Liver (tissue), 9 donors: ENCODE results near the gene DHDDS. TPM values are rescaled to one million over a fixed set of nuclear protein-coding genes. Genes with fewer than 3 reads are reported as not detected.

Source experiments
- DNase-seq: peaks from one replicate; pipeline ENCODE4 v3.0.0-alpha.2; 2017; ENCODE audit warnings: low spot score
- H3K27ac ChIP-seq, 2 donors: one replicate each; pipeline ENCODE4 v1.7.0; 2013; ENCODE audit warnings: inconsistent platforms in 2 of 2, low read length in 2 of 2, control low read depth in 1 of 2, low read depth in 1 of 2, mild to moderate bottlenecking in 1 of 2
- H3K27me3 ChIP-seq, 4 donors: one replicate each; pipeline versions ENCODE4 v1.6.1 to v1.7.0; 2013; ENCODE audit warnings: low read length in 3 of 4, inconsistent platforms in 1 of 4, mild to moderate bottlenecking in 1 of 4, moderate library complexity in 1 of 4; ENCODE audit not compliant: control insufficient read depth in 4 of 4, insufficient read depth in 4 of 4
- H3K36me3 ChIP-seq, 4 donors: one replicate each; pipeline versions ENCODE4 v1.6.1 to v1.7.0; 2013; ENCODE audit warnings: low read length in 3 of 4, mild to moderate bottlenecking in 3 of 4, low read depth in 1 of 4, moderate library complexity in 1 of 4; ENCODE audit not compliant: control insufficient read depth in 4 of 4, insufficient read depth in 3 of 4
- H3K4me1 ChIP-seq, 4 donors: one replicate each; pipeline versions ENCODE4 v1.6.1 to v1.7.0; 2013; ENCODE audit warnings: low read length in 3 of 4, mild to moderate bottlenecking in 3 of 4, moderate library complexity in 1 of 4; ENCODE audit not compliant: control insufficient read depth in 4 of 4, insufficient read depth in 4 of 4
- H3K4me3 ChIP-seq, 3 donors: one replicate each; pipeline versions ENCODE4 v1.6.1 to v1.7.0; 2013; ENCODE audit warnings: low read length in 3 of 3, control low read depth in 1 of 3, low read depth in 1 of 3, mild to moderate bottlenecking in 1 of 3
- H3K9ac ChIP-seq, 2 donors: one replicate each; pipeline ENCODE4 v1.7.0; 2013; ENCODE audit warnings: low read length in 2 of 2, mild to moderate bottlenecking in 2 of 2, moderate library complexity in 2 of 2, control low read depth in 1 of 2, low read depth in 1 of 2
- H3K9me3 ChIP-seq, 4 donors: one replicate each; pipeline versions ENCODE4 v1.6.1 to v1.7.0; 2013; ENCODE audit warnings: low read length in 3 of 4; ENCODE audit not compliant: control insufficient read depth in 4 of 4
- CTCF ChIP-seq: fragments of 150-350 bp; IDR thresholded peaks from 2 replicates; pipeline ENCODE4 v1.5.1; 2017; ENCODE audit warnings: improper control_type of control experiment, low read depth, low read length; ENCODE audit not compliant: missing input control
- EGR1 ChIP-seq, 2 donors: IDR thresholded peaks; 2 replicates each; pipeline ENCODE4 v1.6.1; 2016 to 2018; ENCODE audit warnings: antibody characterized with exemption in 2 of 2, low read depth in 2 of 2
- FOXA1 ChIP-seq: IDR thresholded peaks from 2 replicates; pipeline ENCODE4 v1.6.1; 2016; ENCODE audit warnings: antibody characterized with exemption
- FOXA2 ChIP-seq: IDR thresholded peaks from 2 replicates; pipeline ENCODE4 v1.6.1; 2016; ENCODE audit warnings: antibody characterized with exemption
- GABPA ChIP-seq, 2 donors: IDR thresholded peaks in 1 of 2; conservative IDR thresholded peaks in 1 of 2; 2 replicates each; pipeline ENCODE4 v1.6.1; 2016; ENCODE audit warnings: antibody characterized with exemption in 2 of 2, mild to moderate bottlenecking in 1 of 2, moderate library complexity in 1 of 2
- HNF4A ChIP-seq, 2 donors: conservative IDR thresholded peaks; 2 replicates each; pipeline ENCODE4 v1.6.1; 2016; ENCODE audit warnings: antibody characterized with exemption in 2 of 2, mild to moderate bottlenecking in 2 of 2
- HNF4G ChIP-seq: IDR thresholded peaks from 2 replicates; pipeline ENCODE4 v1.6.1; 2016; ENCODE audit warnings: antibody characterized with exemption
- JUND ChIP-seq, 2 donors: IDR thresholded peaks; 2 replicates each; pipeline ENCODE4 v1.6.1; 2016; ENCODE audit warnings: antibody characterized with exemption in 2 of 2
- NR2F2 ChIP-seq: IDR thresholded peaks from 2 replicates; pipeline ENCODE4 v1.6.1; 2016; ENCODE audit warnings: antibody characterized with exemption
- RAD21 ChIP-seq, 2 donors: IDR thresholded peaks; 2 replicates each; pipeline ENCODE4 v1.6.1; 2016; ENCODE audit warnings: antibody characterized with exemption in 2 of 2, mild to moderate bottlenecking in 2 of 2
- RXRA ChIP-seq, 2 donors: IDR thresholded peaks; 2 replicates each; pipeline ENCODE4 v1.6.1; 2017 to 2018; ENCODE audit warnings: antibody characterized with exemption in 2 of 2, mild to moderate bottlenecking in 1 of 2
- SP1 ChIP-seq: IDR thresholded peaks from 2 replicates; pipeline ENCODE4 v1.6.1; 2018; ENCODE audit warnings: antibody characterized with exemption, mild to moderate bottlenecking
- TAF1 ChIP-seq: conservative IDR thresholded peaks from 2 replicates; pipeline ENCODE4 v1.6.1; 2016; ENCODE audit warnings: antibody characterized with exemption, mild to moderate bottlenecking
- YY1 ChIP-seq: IDR thresholded peaks from 2 replicates; pipeline ENCODE4 v1.6.1; 2016; ENCODE audit warnings: antibody characterized with exemption, mild to moderate bottlenecking
- WGBS: extraction: QIAGEN DNeasy Blood & Tissue Kit; methylation state at CpG from one replicate; pipeline ENCODE4 v1.1.7; 2013; 5-methylcytosine and 5-hydroxymethylcytosine counted together
- polyA plus RNA-seq, 2 donors: library from polyadenylated mRNA; stranded (reverse) in 1 of 2; unstranded in 1 of 2; fragments of 200-250 nt in 1 of 2; fragments of >200 nt in 1 of 2; fragmentation: Nextera tagmentation in 1 of 2; extraction: Ambion mirVana in 1 of 2; gene quantifications; one replicate each; pipeline versions ENCODE4 v1.2.1 to v1.2.3, GENCODE V29; 2013 to 2015
- total RNA-seq, 2 donors: library from RNA; depleted of rRNA; stranded (reverse); fragments of >200 nt; gene quantifications; one replicate each; pipeline ENCODE4 v1.2.3, GENCODE V29; 2014
- TF ChIP-seq, protein P1 (sequence below): IDR thresholded peaks from 2 replicates; pipeline ENCODE4 v1.6.1; 2016; ENCODE audit warnings: antibody characterized with exemption
- TF ChIP-seq, protein P2 (sequence below): IDR thresholded peaks from 2 replicates; pipeline ENCODE4 v1.6.1; 2016; ENCODE audit warnings: antibody characterized with exemption
- TF ChIP-seq, protein P3 (sequence below): IDR thresholded peaks from 2 replicates; pipeline ENCODE4 v1.6.1; 2016; ENCODE audit warnings: antibody characterized with exemption
- donor health status: healthy.
- donor health status: healthy.
- donor health status: healthy.
- donor health status: healthy.
- donor health status: healthy.

DHDDS gene
- total and polyA plus RNA-seq, 4 donors: 10.6 to 21.7 (median 16.6) TPM

GRCh38 chr1:26411624-26412074 lies 20.5 kb upstream of the DHDDS start:
- no peak for DNase-seq
- Histone ChIP-seq H3K4me1 (peaks cover 0 to 5% (median 0%) of the 10 kb centered on the region in 4 donors), H3K9ac (no peak overlapping the region), H3K36me3 (no peaks in the 10 kb centered on the region), H3K27ac (no peak overlapping the region), H3K4me3 (no peak overlapping the region), H3K9me3 (no peaks in the 10 kb centered on the region), H3K27me3 (peaks cover 3 to 16% (median 10%) of the 10 kb centered on the region in 4 donors)
- TF ChIP-seq FOXA1 (no peak), RXRA (IDR thresholded peaks at IDR 0.05) (no peak)
- TF ChIP-seq, protein P1, sequence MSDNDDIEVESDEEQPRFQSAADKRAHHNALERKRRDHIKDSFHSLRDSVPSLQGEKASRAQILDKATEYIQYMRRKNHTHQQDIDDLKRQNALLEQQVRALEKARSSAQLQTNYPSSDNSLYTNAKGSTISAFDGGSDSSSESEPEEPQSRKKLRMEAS: no peak
- WGBS: 9% methylated on average over 20 of the region's 20 CpGs

GRCh38 chr1:26412180-26412840 lies 19.8 kb upstream of the DHDDS start:
- WGBS: 17% methylated on average over 9 of the region's 9 CpGs
- DNase-seq: no peak
- no peaks in the 10 kb centered on the region for H3K36me3 ChIP-seq
- peaks cover 0 to 5% (median 0%) of the 10 kb centered on the region in 4 donors for H3K4me1 ChIP-seq
- no peak overlapping the region for H3K9ac ChIP-seq
- TF ChIP-seq, protein P2, sequence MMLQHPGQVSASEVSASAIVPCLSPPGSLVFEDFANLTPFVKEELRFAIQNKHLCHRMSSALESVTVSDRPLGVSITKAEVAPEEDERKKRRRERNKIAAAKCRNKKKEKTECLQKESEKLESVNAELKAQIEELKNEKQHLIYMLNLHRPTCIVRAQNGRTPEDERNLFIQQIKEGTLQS: no peak
- no peak for TF ChIP-seq YY1
- TF ChIP-seq, protein P3, sequence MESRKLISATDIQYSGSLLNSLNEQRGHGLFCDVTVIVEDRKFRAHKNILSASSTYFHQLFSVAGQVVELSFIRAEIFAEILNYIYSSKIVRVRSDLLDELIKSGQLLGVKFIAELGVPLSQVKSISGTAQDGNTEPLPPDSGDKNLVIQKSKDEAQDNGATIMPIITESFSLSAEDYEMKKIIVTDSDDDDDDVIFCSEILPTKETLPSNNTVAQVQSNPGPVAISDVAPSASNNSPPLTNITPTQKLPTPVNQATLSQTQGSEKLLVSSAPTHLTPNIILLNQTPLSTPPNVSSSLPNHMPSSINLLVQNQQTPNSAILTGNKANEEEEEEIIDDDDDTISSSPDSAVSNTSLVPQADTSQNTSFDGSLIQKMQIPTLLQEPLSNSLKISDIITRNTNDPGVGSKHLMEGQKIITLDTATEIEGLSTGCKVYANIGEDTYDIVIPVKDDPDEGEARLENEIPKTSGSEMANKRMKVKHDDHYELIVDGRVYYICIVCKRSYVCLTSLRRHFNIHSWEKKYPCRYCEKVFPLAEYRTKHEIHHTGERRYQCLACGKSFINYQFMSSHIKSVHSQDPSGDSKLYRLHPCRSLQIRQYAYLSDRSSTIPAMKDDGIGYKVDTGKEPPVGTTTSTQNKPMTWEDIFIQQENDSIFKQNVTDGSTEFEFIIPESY: no peak
- no peak for TF ChIP-seq GABPA (IDR thresholded peaks at IDR 0.05 in 1 of 2, conservative IDR thresholded peaks at IDR 0.05 in 1 of 2)
- TF ChIP-seq FOXA1: no peak
- TF ChIP-seq RAD21 (IDR thresholded peaks at IDR 0.05): no peak
- TF ChIP-seq NR2F2: no peak
- no peak for TF ChIP-seq HNF4A (conservative IDR thresholded peaks at IDR 0.05)
- TF ChIP-seq FOXA2: no peak
- no peak for TF ChIP-seq TAF1
- TF ChIP-seq JUND (IDR thresholded peaks at IDR 0.05): no peak
- TF ChIP-seq HNF4G: no peak
- no peaks in the 10 kb centered on the region for H3K9me3 ChIP-seq
- no peak overlapping the region for H3K4me3 ChIP-seq
- peaks cover 3 to 16% (median 10%) of the 10 kb centered on the region in 4 donors for H3K27me3 ChIP-seq
- no peak overlapping the region for H3K27ac ChIP-seq

GRCh38 chr1:26413031-26413430 lies 19.1 kb upstream of the DHDDS start:
- H3K27me3 ChIP-seq: peaks cover 3 to 16% (median 10%) of the 10 kb centered on the region in 4 donors
- WGBS: 4% methylated on average over 1 of the region's 1 CpG
- TF ChIP-seq RAD21 (IDR thresholded peaks at IDR 0.05): no peak
- TF ChIP-seq SP1: no peak
- no peak for TF ChIP-seq FOXA2
- TF ChIP-seq, protein P3: no peak
- TF ChIP-seq FOXA1: no peak
- TF ChIP-seq HNF4G: no peak
- TF ChIP-seq, protein P2: no peak
- TF ChIP-seq, protein P1: no peak
- TF ChIP-seq EGR1 (IDR thresholded peaks at IDR 0.05; ENCODE audit: low read depth in 2 of 2): no peak
- no peak for TF ChIP-seq YY1
- TF ChIP-seq GABPA (IDR thresholded peaks at IDR 0.05 in 1 of 2, conservative IDR thresholded peaks at IDR 0.05 in 1 of 2): no peak
- TF ChIP-seq JUND (IDR thresholded peaks at IDR 0.05): no peak
- TF ChIP-seq RXRA (IDR thresholded peaks at IDR 0.05): no peak
- TF ChIP-seq TAF1: no peak
- no peak for TF ChIP-seq CTCF

More at GRCh38 chr1:26413031-26413430, 19.1 kb upstream of the DHDDS start:
- no peak for DNase-seq
- Histone ChIP-seq H3K27ac (no peak overlapping the region), H3K4me1 (peaks cover 0 to 5% (median 0%) of the 10 kb centered on the region in 4 donors), H3K36me3 (no peaks in the 10 kb centered on the region), H3K9ac (no peak overlapping the region), H3K9me3 (no peaks in the 10 kb centered on the region), H3K4me3 (no peak overlapping the region)
